Ovary (tissue), 3 donors: ENCODE measurements around the gene AGBL4.

ENCODE experiments used
- CTCF ChIP-seq, 3 donors: fragments of 450-650 bp in 2 of 3; fragments of 200-600 bp in 1 of 3; IDR thresholded peaks; one replicate each; pipeline versions ENCODE4 v1.5.1 to v1.8.0; 2016 to 2022; ENCODE audit warnings: antibody characterized with exemption in 3 of 3, mild to moderate bottlenecking in 1 of 3
- POLR2A ChIP-seq: fragments of 450-650 bp; IDR thresholded peaks from one replicate; pipeline ENCODE4 v1.6.1; 2017; ENCODE audit warnings: antibody characterized with exemption, mild to moderate bottlenecking, moderate library complexity
- donor health status: DM: no; HTN: no; CAD: no.

GRCh38 chr1:48570568-48570967 lies 1453.2 kb downstream of the AGBL4 start:
- no peak for TF ChIP-seq CTCF (IDR thresholded peaks at IDR 0.05)
- no peak for TF ChIP-seq POLR2A
